Neutrophil (primary cell): Measurements from ENCODE around the gene PCGF3.
A peak's percentile ranks its signal among the peaks of the same experiment; 100 is the strongest.

Experiments
- H3K27ac ChIP-seq: fragments of 200-600 bp; sonication (generic); 2 replicates; pipeline ENCODE4 v1.5.1; 2016; ENCODE audit warnings: mild to moderate bottlenecking, moderate library complexity
- H3K27me3 ChIP-seq: fragments of 200-600 bp; sonication (generic); 2 replicates; pipeline ENCODE4 v1.6.0; 2016; ENCODE audit warnings: mild to moderate bottlenecking
- H3K36me3 ChIP-seq: fragments of 200-600 bp; sonication (generic); 2 replicates; pipeline ENCODE4 v1.5.1; 2017
- H3K4me1 ChIP-seq, 2 experiments: fragments of 200-600 bp in 1 of 2; sonication (generic) in 1 of 2; 1 replicate in 1 of 2; 2 replicates in 1 of 2; pipeline versions ENCODE4 v1.5.1 to v1.6.1; 2013 to 2016; ENCODE audit warnings: low read depth in 1 of 2, low read length in 1 of 2, mild to moderate bottlenecking in 1 of 2, moderate library complexity in 1 of 2; ENCODE audit not compliant: control insufficient read depth in 1 of 2, insufficient read depth in 1 of 2
- H3K4me3 ChIP-seq, 2 experiments: fragments of 200-600 bp in 1 of 2; sonication (generic) in 1 of 2; 1 replicate in 1 of 2; 2 replicates in 1 of 2; pipeline ENCODE4 v1.5.1; 2013 to 2016; ENCODE audit warnings: low read depth in 1 of 2, low read length in 1 of 2, mild to moderate bottlenecking in 1 of 2, moderate library complexity in 1 of 2
- H3K9me3 ChIP-seq: fragments of 200-600 bp; sonication (generic); 2 replicates; pipeline ENCODE4 v1.5.1; 2016
- TF ChIP-seq, protein P1 (sequence below): fragments of 200-600 bp; sonication (generic); IDR thresholded peaks from 2 replicates; pipeline ENCODE4 v1.5.1; 2016; ENCODE audit warnings: antibody characterized with exemption

Gene PCGF3, protein sequence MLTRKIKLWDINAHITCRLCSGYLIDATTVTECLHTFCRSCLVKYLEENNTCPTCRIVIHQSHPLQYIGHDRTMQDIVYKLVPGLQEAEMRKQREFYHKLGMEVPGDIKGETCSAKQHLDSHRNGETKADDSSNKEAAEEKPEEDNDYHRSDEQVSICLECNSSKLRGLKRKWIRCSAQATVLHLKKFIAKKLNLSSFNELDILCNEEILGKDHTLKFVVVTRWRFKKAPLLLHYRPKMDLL

DNA sequence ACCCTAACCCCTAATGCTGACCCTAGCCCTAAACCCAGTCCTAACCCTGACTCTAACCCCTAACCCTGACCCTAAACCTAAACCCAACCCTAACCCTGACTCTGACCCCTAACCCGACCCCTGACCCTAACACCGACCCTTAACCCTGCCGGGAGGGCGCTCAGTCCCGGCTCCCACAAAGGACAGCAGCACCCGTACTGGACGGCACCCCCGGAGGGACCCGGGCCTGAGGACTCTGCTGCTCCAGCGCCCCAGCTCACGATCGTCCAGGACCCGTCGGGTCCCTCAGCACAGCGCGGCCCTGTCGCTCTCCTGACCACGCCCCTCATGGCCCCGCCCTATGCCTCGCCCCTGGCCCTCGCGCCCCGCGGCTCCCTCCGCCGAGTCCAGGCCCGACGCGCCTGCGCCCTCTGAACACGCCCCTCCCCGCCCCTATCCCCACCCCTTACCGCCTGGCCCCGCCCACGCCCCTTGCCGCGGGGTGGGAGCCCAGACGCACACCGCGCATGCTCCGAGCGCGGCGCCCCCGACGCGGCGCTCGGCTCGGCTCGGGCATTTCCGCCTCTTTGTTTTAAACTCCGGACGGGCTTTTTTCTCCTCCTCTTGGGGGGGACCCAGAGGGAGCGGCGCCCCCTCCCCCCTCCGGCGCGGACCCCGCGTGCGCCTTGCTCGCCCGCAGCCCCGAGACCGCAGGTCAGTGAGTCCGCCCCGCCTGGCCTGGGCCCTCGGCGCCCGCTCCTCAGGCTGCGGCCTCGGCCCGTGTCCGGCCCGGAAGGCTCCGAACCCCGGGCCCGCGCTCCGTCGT is at the start of gene PCGF3:
Gene PCGF3 (plus strand): TSS at position 555 of the 805 bp plus-strand sequence. CDS start 27,849 bp downstream, outside the sequence.
- Histone ChIP-seq H3K27me3 (no peaks in the 10 kb centered on the region), H3K4me3 (peak within 1 kb of the TSS; percentile 77 to 97), H3K4me1 (peaks cover 47 to 63% of the 10 kb centered on the region in 2 experiments), H3K9me3 (no peaks in the 10 kb centered on the region), H3K27ac (peak within 1 kb of the TSS; percentile 86), H3K36me3 (no peaks in the 10 kb centered on the region)
- TF ChIP-seq, protein P1, sequence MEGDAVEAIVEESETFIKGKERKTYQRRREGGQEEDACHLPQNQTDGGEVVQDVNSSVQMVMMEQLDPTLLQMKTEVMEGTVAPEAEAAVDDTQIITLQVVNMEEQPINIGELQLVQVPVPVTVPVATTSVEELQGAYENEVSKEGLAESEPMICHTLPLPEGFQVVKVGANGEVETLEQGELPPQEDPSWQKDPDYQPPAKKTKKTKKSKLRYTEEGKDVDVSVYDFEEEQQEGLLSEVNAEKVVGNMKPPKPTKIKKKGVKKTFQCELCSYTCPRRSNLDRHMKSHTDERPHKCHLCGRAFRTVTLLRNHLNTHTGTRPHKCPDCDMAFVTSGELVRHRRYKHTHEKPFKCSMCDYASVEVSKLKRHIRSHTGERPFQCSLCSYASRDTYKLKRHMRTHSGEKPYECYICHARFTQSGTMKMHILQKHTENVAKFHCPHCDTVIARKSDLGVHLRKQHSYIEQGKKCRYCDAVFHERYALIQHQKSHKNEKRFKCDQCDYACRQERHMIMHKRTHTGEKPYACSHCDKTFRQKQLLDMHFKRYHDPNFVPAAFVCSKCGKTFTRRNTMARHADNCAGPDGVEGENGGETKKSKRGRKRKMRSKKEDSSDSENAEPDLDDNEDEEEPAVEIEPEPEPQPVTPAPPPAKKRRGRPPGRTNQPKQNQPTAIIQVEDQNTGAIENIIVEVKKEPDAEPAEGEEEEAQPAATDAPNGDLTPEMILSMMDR, result no peak

DNA sequence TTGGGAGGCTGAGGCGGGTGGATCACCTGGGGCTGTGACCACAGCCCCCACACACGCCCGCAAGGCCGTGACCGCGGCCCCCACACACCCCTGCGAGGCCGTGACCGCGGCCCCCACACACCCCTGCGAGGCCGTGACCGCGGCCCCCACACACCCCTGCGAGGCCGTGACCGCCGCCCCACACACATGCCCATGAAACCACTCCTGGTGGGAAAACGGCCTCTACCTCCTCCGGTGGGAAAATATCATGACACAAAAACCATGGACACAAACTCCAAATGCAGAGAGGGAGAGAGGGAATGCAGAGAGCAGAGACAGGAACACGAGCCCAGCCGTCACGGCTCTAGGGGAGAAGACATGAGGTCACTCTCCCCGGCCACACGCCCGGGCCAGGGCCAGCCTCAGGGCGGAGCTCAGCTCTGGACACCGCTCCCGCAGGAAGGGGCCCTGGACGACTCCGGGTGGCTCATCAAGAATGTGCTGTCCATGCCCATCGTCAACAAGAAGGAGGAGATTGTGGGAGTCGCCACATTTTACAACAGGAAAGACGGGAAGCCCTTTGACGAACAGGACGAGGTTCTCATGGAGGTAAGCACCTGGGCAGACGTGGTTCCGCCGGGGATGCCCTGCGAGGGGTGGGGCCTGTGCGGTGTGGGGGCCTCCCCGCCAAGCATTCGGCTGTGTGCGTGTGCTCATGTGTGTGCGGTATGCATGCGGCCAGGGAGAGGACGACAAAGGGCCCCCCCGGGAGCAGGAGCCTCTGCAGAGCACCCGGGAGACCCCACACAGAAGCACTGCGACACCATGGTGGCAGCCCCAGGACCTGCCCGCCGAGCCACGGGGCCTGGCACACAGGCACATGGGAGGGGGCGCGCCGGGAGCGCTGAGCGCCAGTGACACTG is 48.9 kb upstream of the PCGF3 start:
- H3K27me3 ChIP-seq, result peaks cover 12% of the 10 kb centered on the region
- TF ChIP-seq, protein P1, result no peak
- H3K27ac ChIP-seq, result no peak overlapping the region
- H3K36me3 ChIP-seq, result no peaks in the 10 kb centered on the region
- no peak overlapping the region for H3K4me3 ChIP-seq
- H3K4me1 ChIP-seq, result no peaks in the 10 kb centered on the region
- H3K9me3 ChIP-seq, result no peaks in the 10 kb centered on the region

DNA sequence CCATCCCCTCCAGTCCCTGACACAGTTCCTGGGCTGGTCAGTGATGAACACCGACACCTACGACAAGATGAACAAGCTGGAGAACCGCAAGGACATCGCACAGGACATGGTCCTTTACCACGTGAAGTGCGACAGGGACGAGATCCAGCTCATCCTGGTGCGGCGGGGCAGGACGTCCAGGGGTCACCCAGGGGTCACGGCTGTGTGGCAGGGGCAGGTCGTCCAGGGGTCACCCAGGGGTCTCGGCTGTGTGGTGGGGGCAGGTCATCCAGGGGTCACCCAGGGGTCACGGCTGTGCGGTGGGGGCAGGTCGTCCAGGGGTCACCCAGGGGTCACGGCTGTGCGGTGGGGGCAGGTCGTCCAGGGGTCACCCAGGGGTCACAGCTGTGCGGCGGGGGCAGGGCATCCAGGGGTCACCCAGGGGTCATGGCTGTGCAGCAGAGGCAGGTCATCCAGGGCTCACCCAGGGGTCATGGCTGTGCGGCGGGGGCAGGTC is 48.2 kb upstream of the PCGF3 start:
- TF ChIP-seq, protein P1, result no peak
- Histone ChIP-seq H3K4me3 (no peak overlapping the region), H3K27ac (no peak overlapping the region), H3K27me3 (peaks cover 5% of the 10 kb centered on the region), H3K9me3 (no peaks in the 10 kb centered on the region), H3K36me3 (no peaks in the 10 kb centered on the region), H3K4me1 (no peaks in the 10 kb centered on the region)

DNA sequence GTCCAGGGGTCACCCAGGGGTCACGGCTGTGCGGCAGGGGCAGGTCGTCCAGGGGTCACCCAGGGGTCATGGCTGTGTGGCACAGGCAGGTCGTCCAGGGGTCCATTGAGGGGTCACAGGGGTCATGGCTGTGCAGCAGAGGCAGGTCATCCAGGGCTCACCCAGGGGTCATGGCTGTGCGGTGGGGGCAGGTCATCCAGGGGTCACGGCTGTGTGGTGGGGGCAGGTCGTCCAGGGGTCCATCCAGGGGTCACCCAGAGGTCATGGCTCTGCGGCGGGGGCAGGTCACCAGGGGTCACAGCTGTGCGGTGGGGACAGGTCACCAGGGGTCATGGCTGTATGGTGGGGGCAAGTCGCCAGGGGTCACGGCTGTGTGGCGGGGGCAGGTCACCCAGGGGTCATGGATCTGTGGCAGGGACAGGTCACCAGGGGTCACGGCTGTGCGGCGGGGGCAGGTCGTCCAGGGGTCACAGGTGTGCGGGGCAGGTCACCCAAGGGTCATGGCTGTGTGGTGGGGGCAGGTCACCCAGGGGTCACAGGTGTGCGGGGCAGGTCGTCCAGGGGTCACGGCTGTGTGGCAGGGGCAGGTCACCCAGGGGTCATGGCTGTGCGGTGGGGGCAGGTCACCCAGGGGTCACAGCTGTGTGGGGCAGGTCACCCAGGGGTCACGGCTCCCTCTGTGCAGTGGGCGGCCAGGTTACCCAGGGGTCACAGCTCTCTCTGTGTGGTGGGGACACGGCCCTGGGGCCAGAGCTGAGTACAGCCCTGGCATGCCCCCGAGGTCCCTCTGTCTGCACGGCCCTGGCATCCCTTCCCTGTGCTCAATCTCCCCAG is 47.6 kb upstream of the PCGF3 start:
- TF ChIP-seq, protein P1, result no peak
- Histone ChIP-seq H3K9me3 (no peaks in the 10 kb centered on the region), H3K4me3 (no peak overlapping the region), H3K4me1 (peaks cover 0 to under 1% of the 10 kb centered on the region in 2 experiments), H3K36me3 (no peaks in the 10 kb centered on the region), H3K27me3 (no peaks in the 10 kb centered on the region), H3K27ac (no peak overlapping the region)
